ENCODE data around the gene TRIM25. TPM values are rescaled to one million over a fixed set of nuclear protein-coding genes. Genes with fewer than 3 reads are reported as not detected.

Gene TRIM25
- total RNA-seq, 2 donors from 2014 or later = 7.5 to 17.6 TPM

DNA sequence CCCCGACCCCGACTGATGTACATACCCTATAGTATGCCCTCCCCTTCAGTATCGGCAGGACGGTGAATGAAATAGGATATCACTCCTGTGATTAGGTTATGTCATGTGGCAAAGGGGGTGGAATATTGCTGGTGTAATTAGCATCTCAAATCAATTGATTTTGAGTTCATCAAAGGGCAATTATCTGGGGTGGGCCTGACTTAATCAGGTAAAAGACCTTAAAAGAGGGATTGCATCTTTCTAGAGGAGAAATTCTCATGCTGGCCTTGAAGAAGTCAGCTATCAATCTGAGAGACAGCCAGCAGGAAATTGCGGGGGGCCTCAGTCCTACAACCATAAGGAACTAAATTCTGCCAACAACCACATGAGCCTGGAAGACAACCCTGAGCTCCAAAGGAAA is 10.3 kb downstream of the TRIM25 start:
- Histone ChIP-seq H3K4me3 (no peak overlapping the region), H3K27me3 (no peaks in the 10 kb centered on the region), H3K9me3 (no peaks in the 10 kb centered on the region), H3K36me3 (peaks cover 90% of the 10 kb centered on the region), H3K27ac (no peak overlapping the region), H3K4me1 (peaks cover 0 to 2% of the 10 kb centered on the region in 2 donors)
- TF ChIP-seq CTCF (IDR thresholded peaks at IDR 0.05) = no peak
- no peak for DNase-seq (ENCODE audit: low spot score)

GRCh38 chr17:56902348-56902747 is 11.5 kb downstream of the TRIM25 start:
- Histone ChIP-seq H3K4me1 (no peaks in the 10 kb centered on the region), H3K9me3 (no peaks in the 10 kb centered on the region), H3K36me3 (peaks cover 95% of the 10 kb centered on the region)

GRCh38 chr17:56899403-56899802 is 14.4 kb downstream of the TRIM25 start:
- Histone ChIP-seq H3K36me3 (peaks cover 95% of the 10 kb centered on the region), H3K27ac (no peak overlapping the region), H3K4me3 (no peak overlapping the region), H3K9me3 (no peaks in the 10 kb centered on the region), H3K27me3 (no peaks in the 10 kb centered on the region), H3K4me1 (no peaks in the 10 kb centered on the region)
- DNase-seq (ENCODE audit: low spot score) = no peak
- no peak for TF ChIP-seq CTCF (IDR thresholded peaks at IDR 0.05)

More at GRCh38 chr17:56902348-56902747, 11.5 kb downstream of the TRIM25 start:
- Histone ChIP-seq H3K27ac (no peak overlapping the region), H3K4me3 (no peak overlapping the region), H3K27me3 (no peaks in the 10 kb centered on the region)
- DNase-seq (ENCODE audit: low spot score) = no peak
- no peak for TF ChIP-seq CTCF (IDR thresholded peaks at IDR 0.05)

GRCh38 chr17:56898874-56899273 is 15.0 kb downstream of the TRIM25 start:
- no peak for DNase-seq (ENCODE audit: low spot score)

GRCh38 chr17:56897646-56898424 is 16.0 kb downstream of the TRIM25 start:
- TF ChIP-seq CTCF (IDR thresholded peaks at IDR 0.05) = no peak
- Histone ChIP-seq H3K9me3 (no peaks in the 10 kb centered on the region), H3K4me3 (no peak overlapping the region), H3K27ac (no peak overlapping the region), H3K4me1 (no peaks in the 10 kb centered on the region), H3K36me3 (peaks cover 95% of the 10 kb centered on the region), H3K27me3 (no peaks in the 10 kb centered on the region)
- peak; percentile 48 for DNase-seq (ENCODE audit: low spot score)

More at GRCh38 chr17:56898874-56899273, 15.0 kb downstream of the TRIM25 start:
- TF ChIP-seq CTCF (IDR thresholded peaks at IDR 0.05) = no peak
- Histone ChIP-seq H3K27me3 (no peaks in the 10 kb centered on the region), H3K9me3 (no peaks in the 10 kb centered on the region), H3K27ac (no peak overlapping the region), H3K36me3 (peaks cover 95% of the 10 kb centered on the region), H3K4me3 (no peak overlapping the region), H3K4me1 (no peaks in the 10 kb centered on the region)

DNA sequence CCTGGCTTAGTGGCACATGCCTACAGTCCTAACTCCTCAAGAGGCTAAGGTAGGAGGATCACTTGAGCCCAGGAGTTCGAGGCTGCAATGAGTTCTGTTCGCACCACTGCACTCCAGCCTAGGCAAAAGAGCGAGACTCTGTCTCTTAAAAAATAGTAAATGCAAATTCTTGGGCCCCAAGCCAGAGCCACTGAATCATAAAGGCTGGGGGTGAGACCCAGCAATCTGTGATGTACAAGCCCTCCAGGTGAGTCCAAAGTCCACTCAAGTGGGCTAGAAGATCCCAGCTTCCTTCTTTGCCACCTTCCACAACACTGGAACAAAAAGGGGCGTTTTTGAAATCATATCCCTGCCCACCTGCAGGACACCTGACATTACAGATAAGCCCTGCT is 16.9 kb downstream of the TRIM25 start:
- no peak for TF ChIP-seq CTCF (IDR thresholded peaks at IDR 0.05)
- Histone ChIP-seq H3K4me1 (no peaks in the 10 kb centered on the region), H3K27me3 (no peaks in the 10 kb centered on the region), H3K36me3 (peaks cover 91% of the 10 kb centered on the region), H3K4me3 (no peak overlapping the region), H3K9me3 (no peaks in the 10 kb centered on the region), H3K27ac (no peak overlapping the region)
- DNase-seq (ENCODE audit: low spot score) = no peak

All from right atrium auricular region (tissue), 2 donors.